SK-N-SH treated with all-trans-retinoic acid at 6 μM for 48 hours (cell line): ENCODE measurements around the gene RNF144B.

ENCODE experiments used
- RARB ChIP-seq: fragments of 250-450 bp; sonication (Bioruptor Pico); IDR thresholded peaks from 2 replicates; pipeline ENCODE4 v1.8.0; 2021; ENCODE audit warnings: mild to moderate bottlenecking, moderate library complexity
- SNAI2 ChIP-seq: fragments of 250-450 bp; sonication (Bioruptor Pico); IDR thresholded peaks from 2 replicates; pipeline ENCODE4 v1.5.0; 2020; ENCODE audit warnings: mild to moderate bottlenecking, moderate library complexity
- ZFP3 ChIP-seq: fragments of 250-450 bp; sonication (Bioruptor Pico); IDR thresholded peaks from 2 replicates; pipeline ENCODE4 v1.5.0; 2020; ENCODE audit warnings: mild to moderate bottlenecking, moderate library complexity
- ZFP30 ChIP-seq: fragments of 450-650 bp; formaldehyde crosslinking; IDR thresholded peaks from 2 replicates; pipeline ENCODE4 v1.5.0; 2022; ENCODE audit warnings: mild to moderate bottlenecking, moderate library complexity

DNA sequence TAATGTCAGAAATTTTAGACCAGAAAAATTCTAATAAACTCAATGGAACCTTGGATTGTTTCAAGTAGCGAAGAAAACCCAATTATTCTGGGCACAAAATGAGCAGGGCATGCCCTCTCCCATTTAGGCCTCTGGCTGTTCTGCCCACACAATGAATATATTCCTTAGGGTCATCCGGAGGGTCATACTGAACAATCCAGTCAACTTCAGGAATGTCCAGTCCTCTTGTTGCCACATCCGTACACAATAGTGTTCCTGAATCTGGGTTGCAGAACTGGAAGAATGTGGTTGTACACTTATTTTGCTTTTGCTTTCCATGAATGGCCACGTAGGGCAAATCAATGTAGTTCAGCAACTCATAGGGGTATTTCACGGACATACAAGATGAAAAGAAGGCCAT lies 23.4 kb upstream of the RNF144B start:
- TF ChIP-seq RARB (CRISPR knock-in tag) (no peak), SNAI2 (CRISPR knock-in tag) (no peak), ZFP3 (CRISPR knock-in tag) (no peak), ZFP30 (CRISPR knock-in tag) (no peak)
